LNCaP clone FGC (cell line): ENCODE results near the gene FKBP1A.

Experiments
- DNase-seq: peaks from one replicate; pipeline ENCODE4 v3.0.0-alpha.2; 2011; ENCODE audit warnings: low read depth
- H3K4me3 ChIP-seq: 2 replicates; pipeline ENCODE4 v1.5.1; 2011; ENCODE audit warnings: mild to moderate bottlenecking, low read depth, low read length, control low read depth
- TF ChIP-seq, protein P1 (sequence below): IDR thresholded peaks from 2 replicates; pipeline ENCODE4 v1.5.1; 2012; ENCODE audit warnings: mild to moderate bottlenecking; ENCODE audit not compliant: control insufficient read depth, insufficient read depth; ENCODE audit errors: extremely low read depth

The FKBP1A gene

DNA sequence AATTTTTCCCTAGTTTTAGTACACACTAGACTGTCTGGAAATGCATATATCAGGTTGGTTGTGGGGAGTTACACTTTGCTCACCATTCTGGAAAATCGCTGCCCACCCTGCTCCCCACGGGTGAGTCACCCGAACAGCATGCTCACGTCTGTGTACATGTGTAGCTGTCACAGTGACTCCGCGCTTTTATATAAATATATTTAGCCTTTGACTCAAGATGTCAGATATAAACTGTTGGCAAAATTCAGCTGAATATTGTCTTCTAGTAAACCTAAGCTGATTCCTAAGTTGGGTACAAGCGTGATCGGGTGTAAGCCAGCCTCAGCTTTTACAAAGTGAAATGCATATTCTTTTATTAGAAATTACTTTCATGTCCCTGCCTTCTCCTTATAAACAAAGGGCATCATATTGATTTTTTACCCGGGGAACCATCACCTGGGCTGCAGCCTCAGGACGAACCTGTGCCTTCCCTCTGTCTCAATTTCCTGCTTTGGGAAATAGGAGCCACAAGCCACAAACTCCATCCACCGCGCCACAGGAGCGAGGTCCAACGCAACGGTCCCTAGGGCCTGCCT is 68.2 kb downstream of the FKBP1A start:
- TF ChIP-seq, protein P1, sequence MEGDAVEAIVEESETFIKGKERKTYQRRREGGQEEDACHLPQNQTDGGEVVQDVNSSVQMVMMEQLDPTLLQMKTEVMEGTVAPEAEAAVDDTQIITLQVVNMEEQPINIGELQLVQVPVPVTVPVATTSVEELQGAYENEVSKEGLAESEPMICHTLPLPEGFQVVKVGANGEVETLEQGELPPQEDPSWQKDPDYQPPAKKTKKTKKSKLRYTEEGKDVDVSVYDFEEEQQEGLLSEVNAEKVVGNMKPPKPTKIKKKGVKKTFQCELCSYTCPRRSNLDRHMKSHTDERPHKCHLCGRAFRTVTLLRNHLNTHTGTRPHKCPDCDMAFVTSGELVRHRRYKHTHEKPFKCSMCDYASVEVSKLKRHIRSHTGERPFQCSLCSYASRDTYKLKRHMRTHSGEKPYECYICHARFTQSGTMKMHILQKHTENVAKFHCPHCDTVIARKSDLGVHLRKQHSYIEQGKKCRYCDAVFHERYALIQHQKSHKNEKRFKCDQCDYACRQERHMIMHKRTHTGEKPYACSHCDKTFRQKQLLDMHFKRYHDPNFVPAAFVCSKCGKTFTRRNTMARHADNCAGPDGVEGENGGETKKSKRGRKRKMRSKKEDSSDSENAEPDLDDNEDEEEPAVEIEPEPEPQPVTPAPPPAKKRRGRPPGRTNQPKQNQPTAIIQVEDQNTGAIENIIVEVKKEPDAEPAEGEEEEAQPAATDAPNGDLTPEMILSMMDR, result no peak
- no peak for DNase-seq
- H3K4me3 ChIP-seq, result peak overlapping the region; percentile 91

DNA sequence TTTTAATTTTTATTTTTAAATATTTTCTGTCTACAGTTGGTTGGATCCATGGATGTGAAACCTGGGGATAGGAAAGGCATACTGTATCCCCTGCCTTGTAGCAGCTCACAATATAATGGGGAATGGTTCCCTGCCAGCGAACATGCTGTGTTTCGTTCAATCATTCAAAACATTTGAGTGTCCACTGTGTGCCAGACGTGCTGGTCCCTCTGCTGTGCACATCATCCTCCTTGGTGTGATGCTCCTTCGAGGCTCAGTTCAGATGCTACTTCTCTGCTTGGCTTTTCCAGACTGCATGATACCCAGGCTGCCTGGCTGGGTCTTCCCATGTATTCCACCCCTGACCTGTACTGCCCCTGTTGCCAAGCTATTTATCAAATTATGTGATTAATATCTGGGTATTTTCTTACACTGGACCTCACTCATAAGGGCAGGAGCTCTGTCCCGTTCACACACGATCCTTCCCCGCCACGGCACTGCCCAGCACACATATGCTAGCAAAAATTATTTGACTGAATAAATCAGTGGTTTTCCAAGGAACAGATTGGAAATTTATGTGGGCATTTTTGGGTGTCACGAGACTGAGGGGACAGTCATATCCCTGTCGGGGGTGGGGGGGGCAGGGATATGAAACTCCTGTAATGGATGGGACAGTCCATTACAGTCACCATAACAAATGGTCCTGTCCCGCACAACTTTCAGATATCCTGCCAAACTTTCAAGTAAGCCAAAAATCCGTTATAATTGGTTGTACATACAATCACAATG is 68.8 kb downstream of the FKBP1A start:
- DNase-seq, result no peak
- TF ChIP-seq, protein P1, result no peak
- no peak overlapping the region for H3K4me3 ChIP-seq

DNA sequence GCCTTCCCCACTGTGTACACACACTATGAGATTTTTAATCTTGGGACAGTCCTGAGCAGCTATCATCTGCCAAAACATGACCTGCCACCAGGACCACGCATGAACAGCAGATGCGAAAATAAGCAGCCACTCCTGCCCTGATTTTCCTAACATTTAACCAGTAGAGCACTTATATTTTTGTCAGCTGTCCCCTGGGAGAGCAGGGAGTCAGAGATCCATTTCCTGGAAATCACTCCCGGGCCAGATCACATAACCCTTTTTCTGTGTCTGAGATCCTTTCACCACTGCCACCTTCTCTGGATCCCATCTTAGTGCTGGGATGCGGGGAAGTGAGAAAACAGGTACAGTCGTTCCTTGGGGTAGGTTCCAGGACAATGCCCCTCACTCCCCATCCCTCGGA is 69.6 kb downstream of the FKBP1A start:
- TF ChIP-seq, protein P1, result no peak
- DNase-seq, result no peak
- no peak overlapping the region for H3K4me3 ChIP-seq

DNA sequence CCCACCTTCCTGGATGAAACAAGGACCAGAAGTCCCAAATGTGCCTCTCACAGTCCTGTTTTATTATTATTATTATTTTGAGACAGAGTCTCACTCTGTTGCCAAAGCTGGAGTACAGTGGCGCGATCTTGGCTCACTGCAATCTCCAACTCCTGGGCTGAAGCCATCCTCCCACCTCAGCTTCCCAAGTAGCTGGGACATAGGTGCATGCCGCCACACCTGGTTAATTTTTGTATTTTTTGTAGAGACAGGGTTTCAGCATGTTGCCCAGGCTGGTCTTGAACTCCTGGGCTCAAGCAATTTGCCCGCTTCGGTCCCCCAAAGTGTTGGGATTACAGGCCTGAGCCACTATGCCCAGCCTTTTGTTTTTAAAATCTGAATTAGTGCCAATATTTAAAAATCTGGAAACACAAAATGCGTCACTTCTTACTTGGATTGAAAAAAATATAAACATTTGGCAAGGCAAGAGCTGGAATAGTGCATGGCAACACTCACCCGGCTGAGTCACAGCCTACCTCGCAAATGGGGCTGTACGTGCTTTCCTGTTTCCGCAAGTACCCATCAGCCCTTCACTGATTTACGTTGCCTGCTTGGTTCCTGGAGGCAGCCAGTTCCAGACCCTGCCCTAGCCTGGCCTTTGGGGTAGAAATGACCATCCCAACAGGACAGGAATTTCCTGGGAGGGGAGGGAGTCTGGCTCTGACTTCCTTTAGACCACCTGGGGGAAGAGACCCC is 70.2 kb downstream of the FKBP1A start:
- H3K4me3 ChIP-seq, result no peak overlapping the region
- TF ChIP-seq, protein P1, result no peak
- DNase-seq, result no peak

DNA sequence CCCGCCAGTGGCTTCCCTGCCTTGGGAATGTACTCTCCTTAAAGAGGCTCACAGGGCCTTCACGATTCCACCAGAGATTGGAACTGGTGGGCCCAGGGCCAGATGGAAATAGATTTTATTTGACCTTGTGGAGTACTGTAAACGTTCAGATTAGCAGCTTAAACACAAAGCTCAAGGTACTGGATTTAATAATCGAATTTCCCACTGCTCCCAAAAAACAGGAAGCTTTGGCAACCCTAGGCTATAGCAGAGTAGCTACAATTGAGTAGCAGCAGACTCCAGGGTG is 71.3 kb downstream of the FKBP1A start:
- TF ChIP-seq, protein P1, result no peak
- no peak for DNase-seq
- no peak overlapping the region for H3K4me3 ChIP-seq

DNA sequence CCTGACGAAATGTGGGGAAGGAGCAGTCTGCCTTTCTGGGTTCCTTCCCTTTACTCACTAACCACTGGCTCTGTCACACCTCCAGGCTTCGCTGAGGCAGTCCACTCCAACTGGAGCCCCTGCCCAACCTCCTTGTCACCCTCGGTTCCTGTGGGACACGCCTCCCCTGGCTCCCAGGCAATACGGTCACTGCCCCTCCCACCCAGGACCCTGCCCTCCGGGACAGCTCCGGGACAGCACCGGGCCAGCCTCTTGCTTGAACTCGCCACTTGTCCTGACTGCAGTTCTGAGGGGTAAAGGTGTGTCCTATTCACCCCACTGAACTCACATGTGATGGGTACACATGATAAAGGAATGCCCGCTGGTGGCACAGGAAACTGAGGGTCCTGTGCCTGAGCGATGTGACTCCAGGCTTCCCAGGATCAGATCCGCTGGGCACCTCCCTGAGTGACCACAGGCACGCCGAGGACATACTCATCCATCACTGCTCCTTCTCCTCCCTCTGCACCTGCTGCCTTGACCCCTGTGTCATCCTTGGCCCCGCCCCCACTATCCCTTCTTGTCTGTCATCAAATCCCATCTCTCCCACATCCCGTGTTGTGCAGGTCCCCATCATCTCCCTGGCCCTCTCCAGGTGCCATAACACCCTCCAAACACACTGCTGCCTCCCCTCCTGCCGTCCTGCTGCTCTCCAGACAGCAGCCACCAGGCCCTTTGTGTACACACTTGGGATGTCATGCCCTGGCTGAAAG is 71.8 kb downstream of the FKBP1A start:
- DNase-seq, result no peak
- H3K4me3 ChIP-seq, result no peak overlapping the region
- TF ChIP-seq, protein P1, result no peak
